ENCODE data around the gene PRSS56. TPM values are rescaled to one million over a fixed set of nuclear protein-coding genes. Genes with fewer than 3 reads are reported as not detected.

PRSS56 gene
- total and polyA plus RNA-seq, 2 of the 8 experiments (the other 6 are each of a cell fraction or from before 2014, with no cell fraction given) = 0.03 TPM; not detected in 1

DNA sequence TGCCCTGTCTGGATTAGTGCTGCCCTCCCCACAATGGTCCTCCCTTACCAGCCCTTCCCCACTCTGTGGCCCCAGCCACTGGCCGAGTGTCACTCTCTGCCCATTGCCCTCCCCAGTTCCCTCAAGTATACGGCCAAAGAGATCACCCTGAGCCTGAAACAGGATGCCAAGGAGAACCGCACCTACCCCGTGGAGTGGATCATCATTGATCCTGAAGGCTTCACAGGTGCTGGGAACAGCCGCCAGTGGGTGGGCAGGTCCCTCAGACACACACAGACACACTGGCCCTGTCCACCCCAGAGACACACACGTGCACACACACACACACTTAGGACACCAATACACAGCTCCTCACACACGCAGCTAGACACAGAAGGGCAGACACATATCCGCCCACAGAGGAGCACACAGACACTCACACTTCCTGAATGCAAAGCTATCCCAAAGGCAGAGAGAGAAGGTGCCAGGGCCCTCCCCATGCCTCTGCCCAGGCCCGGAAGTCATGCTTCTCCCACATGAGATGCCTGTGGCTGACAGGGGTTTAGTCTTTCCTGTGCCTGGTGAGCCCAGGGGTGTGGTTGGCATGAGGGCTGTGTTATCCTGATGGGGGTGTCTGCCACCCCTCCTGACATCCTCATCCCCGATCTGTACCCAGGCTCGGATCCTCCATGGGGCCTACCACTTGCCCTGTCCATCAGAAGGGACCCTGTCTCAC lies 8.7 kb downstream of the PRSS56 start:
- Histone ChIP-seq H3K14ac (ENCODE audit: insufficient read length) (no peak overlapping the region), H2BK120ac (replicated peaks; ENCODE audit: low read depth, low read length) (no peak overlapping the region), H3K18ac (ENCODE audit: extremely low read depth, low read length) (no peak overlapping the region), H3K9ac (replicated peaks in 1 of 4; ENCODE audit: extremely low read depth in 1 of 4, low read depth in 3 of 4, low read length in 3 of 4) (no peak overlapping the region), H3K23ac (ENCODE audit: insufficient read length) (no peak overlapping the region), H2BK20ac (ENCODE audit: low read length) (no peak overlapping the region), H3K79me1 (ENCODE audit: low read depth, low read length) (no peaks in the 10 kb centered on the region), H2BK12ac (ENCODE audit: low read depth, low read length) (no peak overlapping the region), H3K4ac (replicated peaks; ENCODE audit: insufficient read length, low read depth, low read length) (no peak overlapping the region), H3K4me2 (ENCODE audit: insufficient read depth in 1 of 2, low read depth in 2 of 2, low read length in 2 of 2) (no peak overlapping the region), H3K9me3 (ENCODE audit: insufficient read depth in 2 of 2, low read depth in 1 of 2, low read length in 1 of 2) (no peaks in the 10 kb centered on the region), H4K20me1 (replicated peaks in 1 of 2; ENCODE audit: control insufficient read depth in 1 of 2, insufficient read depth in 2 of 2, low read length in 2 of 2) (peaks cover 0 to 2% of the 10 kb centered on the region in 2 experiments), H3K36me3 (ENCODE audit: control insufficient read depth in 2 of 4, insufficient read depth in 4 of 4, low read length in 3 of 4) (no peaks in the 10 kb centered on the region), H2AFZ (ENCODE audit: low read length) (no peak overlapping the region), H3K4me3 (ENCODE audit: extremely low read depth in 1 of 4, insufficient read depth in 2 of 4, low read depth in 3 of 4, low read length in 4 of 4) (no peak overlapping the region), H2BK15ac (ENCODE audit: low read length) (no peak overlapping the region), H3K23me2 (ENCODE audit: low read depth, low read length) (peaks cover 3% of the 10 kb centered on the region; the same call in 1 of the 2 replicates), H3K56ac (replicated peaks; ENCODE audit: insufficient read length, low read depth, low read length) (no peak overlapping the region), H3K27me3 (replicated peaks in 1 of 4; ENCODE audit: control insufficient read depth in 3 of 4, extremely low read depth in 1 of 4, insufficient read depth in 3 of 4, low read length in 3 of 4) (peaks cover under 1 to 16% (median 7%) of the 10 kb centered on the region in 4 experiments), H4K8ac (ENCODE audit: extremely low read depth, insufficient read depth, low read length) (no peak overlapping the region), H3K27ac (ENCODE audit: low read depth, low read length) (no peak overlapping the region), H4K91ac (replicated peaks; ENCODE audit: insufficient read length, low read length) (no peak overlapping the region), H2AK5ac (ENCODE audit: low read depth, low read length) (no peak overlapping the region; the same call in 1 of the 2 replicates), H4K5ac (ENCODE audit: insufficient read length, low read depth, low read length) (no peak overlapping the region), H3K4me1 (replicated peaks in 1 of 4; ENCODE audit: control insufficient read depth in 3 of 4, insufficient read depth in 4 of 4, low read length in 3 of 4) (peaks cover 0 to 10% (median 5%) of the 10 kb centered on the region in 4 experiments; a peak in 6 of 7 replicates), H3K79me2 (ENCODE audit: control insufficient read depth in 1 of 2, insufficient read depth in 2 of 2, low read length in 2 of 2) (no peaks in the 10 kb centered on the region), H2BK5ac (ENCODE audit: low read depth, low read length) (no peak overlapping the region)
- FAIRE-seq = no peak
- DNase-seq (ENCODE audit: low read depth in 1 of 2, low spot score in 2 of 2) = no peak
- 89% methylated on average over 11 of the region's 11 CpGs; no CpG with 5 or more reads in 1 of the 2 experiments for WGBS, 2 experiments (ENCODE audit: extremely low coverage in 1 of 2, insufficient coverage in 1 of 2, insufficient read length in 1 of 2, insufficient replicate concordance in 2 of 2, low coverage in 1 of 2, low lambda C conversion rate in 2 of 2, missing lambda C conversion rate in 1 of 2)
- POLR2A ChIA-PET (ENCODE audit: partially characterized antibody) = interaction anchor here (0.9 to 1.8 kb wide), 2 partner anchors 9 to 10 kb away, joined by 3 to 4 read pairs; partner anchors contain the start of gene PRSS56
- CTCF ChIA-PET (ENCODE audit: partially characterized antibody) = interaction anchor here (1.4 to 1.6 kb wide), 2 partner anchors 10 to 38 kb away, joined by 4 to 5 read pairs; no protein-coding TSS in a partner anchor
- TF ChIP-seq CHD2 (IDR thresholded peaks at IDR 0.05; ENCODE audit: low read length) = no peak
- no peak for TF ChIP-seq RXRA (IDR thresholded peaks at IDR 0.05; ENCODE audit: insufficient read depth, low read depth, low read length)
- no peak for TF ChIP-seq SIN3A (conservative IDR thresholded peaks at IDR 0.05 in 1 of 2, IDR thresholded peaks at IDR 0.05 in 1 of 2; ENCODE audit: low read depth in 1 of 2, low read length in 2 of 2)
- TF ChIP-seq CEBPB (IDR thresholded peaks at IDR 0.05; ENCODE audit: low read depth, low read length) = no peak
- no peak for TF ChIP-seq CBX5 (IDR thresholded peaks at IDR 0.05; ENCODE audit: low read depth, low read length)
- no peak for TF ChIP-seq SP4 (IDR thresholded peaks at IDR 0.05; ENCODE audit: low read length)
- TF ChIP-seq MAFK (IDR thresholded peaks at IDR 0.05; ENCODE audit: low read depth, low read length) = no peak
- TF ChIP-seq, protein P1, sequence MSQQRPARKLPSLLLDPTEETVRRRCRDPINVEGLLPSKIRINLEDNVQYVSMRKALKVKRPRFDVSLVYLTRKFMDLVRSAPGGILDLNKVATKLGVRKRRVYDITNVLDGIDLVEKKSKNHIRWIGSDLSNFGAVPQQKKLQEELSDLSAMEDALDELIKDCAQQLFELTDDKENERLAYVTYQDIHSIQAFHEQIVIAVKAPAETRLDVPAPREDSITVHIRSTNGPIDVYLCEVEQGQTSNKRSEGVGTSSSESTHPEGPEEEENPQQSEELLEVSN (IDR thresholded peaks at IDR 0.05) = no peak
- TF ChIP-seq TEAD4 (IDR thresholded peaks at IDR 0.05; ENCODE audit: low read depth, low read length) = no peak
- no peak for TF ChIP-seq BRCA1 (IDR thresholded peaks at IDR 0.05; ENCODE audit: low read depth, low read length)
- no peak for TF ChIP-seq BCL11A (IDR thresholded peaks at IDR 0.05; ENCODE audit: low read depth in 2 of 2, low read length in 2 of 2)
- TF ChIP-seq TAF1 (IDR thresholded peaks at IDR 0.05; ENCODE audit: low read depth, low read length) = no peak
- no peak for TF ChIP-seq SRF (IDR thresholded peaks at IDR 0.05; ENCODE audit: low read depth, low read length)

Measured in H1 (cell line).